GM12865 (cell line): ENCODE measurements around the gene DNER.

ENCODE experiments used
- DNase-seq: peaks from one replicate; pipeline ENCODE4 v3.0.0; 2010; ENCODE audit warnings: low read depth
- H3K4me3 ChIP-seq: 2 replicates; pipeline ENCODE4 v1.5.1; 2011; ENCODE audit warnings: mild to moderate bottlenecking, low read depth, low read length, control low read depth
- CTCF ChIP-seq: IDR thresholded peaks from 2 replicates; pipeline ENCODE4 v1.5.1; 2011; ENCODE audit warnings: low read length, control low read depth, low read depth, inconsistent platforms; ENCODE audit not compliant: insufficient read depth; ENCODE audit errors: missing control alignments

DNER gene

GRCh38 chr2:229559986-229560385, 154.4 kb downstream of the DNER start:
- no peak for DNase-seq
- TF ChIP-seq CTCF: no peak
- no peak overlapping the region for H3K4me3 ChIP-seq

- no peak for DNase-seq
- H3K4me3 ChIP-seq: no peak overlapping the region
- no peak for TF ChIP-seq CTCF
Observed at GRCh38 chr2:229553091-229553490, 161.3 kb downstream of the DNER start.

- no peak for DNase-seq
- no peak for TF ChIP-seq CTCF
- no peak overlapping the region for H3K4me3 ChIP-seq
Observed at GRCh38 chr2:229543176-229543873, 171.0 kb downstream of the DNER start.

- H3K4me3 ChIP-seq: no peak overlapping the region
- TF ChIP-seq CTCF: no peak
- DNase-seq: no peak
Observed at GRCh38 chr2:229539628-229540027, 174.7 kb downstream of the DNER start.

- no peak for DNase-seq
- H3K4me3 ChIP-seq: no peak overlapping the region
- TF ChIP-seq CTCF: no peak
Observed at GRCh38 chr2:229531594-229531993, 182.8 kb downstream of the DNER start.

- no peak overlapping the region for H3K4me3 ChIP-seq
- no peak for DNase-seq
- TF ChIP-seq CTCF: no peak
Observed at GRCh38 chr2:229530434-229530833, 183.9 kb downstream of the DNER start.

- DNase-seq: no peak
- no peak overlapping the region for H3K4me3 ChIP-seq
- no peak for TF ChIP-seq CTCF
Observed at GRCh38 chr2:229528846-229529245, 185.5 kb downstream of the DNER start.
